Measurements from ENCODE around the gene NPHS2.

DNA sequence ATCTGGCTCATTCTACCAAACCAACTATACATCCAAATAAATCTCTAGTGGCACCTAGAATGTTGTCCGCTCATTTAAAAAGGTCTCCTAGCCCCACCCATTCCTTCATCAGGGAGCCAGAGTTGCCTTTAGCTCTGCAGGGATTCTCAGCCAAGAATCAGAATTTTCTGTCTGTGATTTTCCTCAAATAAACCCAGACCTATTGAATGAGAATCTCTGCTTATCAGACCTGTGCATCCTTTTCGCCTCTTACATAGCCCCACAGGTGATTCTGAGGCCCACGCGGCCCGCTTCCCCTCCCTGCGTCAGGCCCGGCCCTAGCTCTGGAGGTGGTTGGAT lies 15.5 kb upstream of the NPHS2 start:
- TF ChIP-seq, protein P1, sequence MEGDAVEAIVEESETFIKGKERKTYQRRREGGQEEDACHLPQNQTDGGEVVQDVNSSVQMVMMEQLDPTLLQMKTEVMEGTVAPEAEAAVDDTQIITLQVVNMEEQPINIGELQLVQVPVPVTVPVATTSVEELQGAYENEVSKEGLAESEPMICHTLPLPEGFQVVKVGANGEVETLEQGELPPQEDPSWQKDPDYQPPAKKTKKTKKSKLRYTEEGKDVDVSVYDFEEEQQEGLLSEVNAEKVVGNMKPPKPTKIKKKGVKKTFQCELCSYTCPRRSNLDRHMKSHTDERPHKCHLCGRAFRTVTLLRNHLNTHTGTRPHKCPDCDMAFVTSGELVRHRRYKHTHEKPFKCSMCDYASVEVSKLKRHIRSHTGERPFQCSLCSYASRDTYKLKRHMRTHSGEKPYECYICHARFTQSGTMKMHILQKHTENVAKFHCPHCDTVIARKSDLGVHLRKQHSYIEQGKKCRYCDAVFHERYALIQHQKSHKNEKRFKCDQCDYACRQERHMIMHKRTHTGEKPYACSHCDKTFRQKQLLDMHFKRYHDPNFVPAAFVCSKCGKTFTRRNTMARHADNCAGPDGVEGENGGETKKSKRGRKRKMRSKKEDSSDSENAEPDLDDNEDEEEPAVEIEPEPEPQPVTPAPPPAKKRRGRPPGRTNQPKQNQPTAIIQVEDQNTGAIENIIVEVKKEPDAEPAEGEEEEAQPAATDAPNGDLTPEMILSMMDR (IDR thresholded peaks at IDR 0.05) = no peak
- no peak for TF ChIP-seq EP300 (IDR thresholded peaks at IDR 0.05)
- no peak for TF ChIP-seq POLR2A (IDR thresholded peaks at IDR 0.05)
- no peak for TF ChIP-seq POLR2AphosphoS5 (IDR thresholded peaks at IDR 0.05)

All from stomach (tissue), 4 donors.